H1 (cell line): ENCODE measurements around the gene PRR16. TPM values are rescaled to one million over a fixed set of nuclear protein-coding genes. Genes with fewer than 3 reads are reported as not detected.

Source experiments
- NRF1 ChIP-seq: IDR thresholded peaks from 2 replicates; pipeline ENCODE4 v1.6.1; 2011; ENCODE audit warnings: mild to moderate bottlenecking, low read depth, low read length, improper control_type of control experiment
- SIN3A ChIP-seq, 2 experiments: IDR thresholded peaks in 1 of 2; conservative IDR thresholded peaks in 1 of 2; 2 replicates each; pipeline ENCODE4 v1.6.1; 2011 to 2012; ENCODE audit warnings: low read length in 2 of 2, improper control_type of control experiment in 1 of 2, low read depth in 1 of 2, mild to moderate bottlenecking in 1 of 2
- polyA plus RNA-seq, 7 experiments: library from polyadenylated mRNA; depleted of rRNA in 3 of 7; stranded (reverse) in 5 of 7; unstranded in 2 of 7; fragments of >200 nt in 5 of 7; fragments of 200-250 nt in 2 of 7; gene quantifications; 1 replicate in 5 of 7; 2 replicates in 1 of 7; 4 replicates in 1 of 7; pipeline versions ENCODE4 v1.2.1 to v1.2.3, GENCODE V29; 2011 to 2013; ENCODE audit warnings: missing spikeins in 2 of 7, mixed read lengths in 2 of 7
- total RNA-seq: library from RNA; stranded (reverse); fragmentation: NEBNext Ultra II Directional; extraction: Animal tissue kit (Norgen Biotek cat#: 25700); gene quantifications from 2 replicates; pipeline ENCODE4 v1.2.1, GENCODE V29; 2021

The PRR16 gene
- total and polyA plus RNA-seq, 2 of the 8 experiments (the other 6 are each of a cell fraction or from before 2014, with no cell fraction given), result 0.73 to 1.6 TPM

GRCh38 chr5:120610145-120610544 lies 146.0 kb downstream of the PRR16 start (continued):
- TF ChIP-seq SIN3A (conservative IDR thresholded peaks at IDR 0.05 in 1 of 2, IDR thresholded peaks at IDR 0.05 in 1 of 2; ENCODE audit: low read depth in 1 of 2, low read length in 2 of 2) (no peak), NRF1 (no peak)
